Neuronal stem cell (in vitro differentiated cells): ENCODE results near the gene CDH23.

ENCODE experiments used
- DNase-seq: peaks from one replicate; pipeline ENCODE4 v3.0.0-alpha.2; 2013; ENCODE audit warnings: low spot score
- H2AFZ ChIP-seq: one replicate; pipeline ENCODE4 v1.6.1; 2013; ENCODE audit warnings: mild to moderate bottlenecking, low read length, inconsistent platforms
- H2AK5ac ChIP-seq: 2 replicates; pipeline ENCODE4 v1.6.1; 2013; ENCODE audit warnings: low read depth, mild to moderate bottlenecking, inconsistent platforms, low read length, moderate library complexity, mixed read lengths
- H2BK120ac ChIP-seq: 2 replicates; pipeline ENCODE4 v1.6.1; 2013; ENCODE audit warnings: low read depth, mild to moderate bottlenecking, inconsistent platforms, low read length, moderate library complexity, mixed read lengths
- H2BK12ac ChIP-seq: one replicate; pipeline ENCODE4 v1.6.1; 2013; ENCODE audit warnings: low read length, inconsistent platforms
- H2BK15ac ChIP-seq: 2 replicates; pipeline ENCODE4 v1.6.1; 2013; ENCODE audit warnings: mild to moderate bottlenecking, low read length, inconsistent platforms, mixed read lengths
- H2BK5ac ChIP-seq: one replicate; pipeline ENCODE4 v1.6.1; 2013; ENCODE audit warnings: inconsistent platforms, mild to moderate bottlenecking, low read length, moderate library complexity
- H3K14ac ChIP-seq: one replicate; pipeline ENCODE4 v1.6.1; 2013; ENCODE audit warnings: low read length, inconsistent platforms
- H3K18ac ChIP-seq: 2 replicates; pipeline ENCODE4 v1.6.1; 2013; ENCODE audit warnings: low read length, inconsistent platforms
- H3K23ac ChIP-seq: 2 replicates; pipeline ENCODE4 v1.6.1; 2013; ENCODE audit warnings: low read depth, mild to moderate bottlenecking, mixed read lengths, low read length, inconsistent platforms; ENCODE audit not compliant: poor library complexity
- H3K27ac ChIP-seq: replicated peaks from 3 replicates; pipeline ENCODE4 v1.5.1; 2013; ENCODE audit warnings: low read length, inconsistent platforms
- H3K27me3 ChIP-seq, 3 experiments: 2 replicates each; pipeline ENCODE4 v1.6.1; 2013; ENCODE audit warnings: low read length in 3 of 3, mild to moderate bottlenecking in 2 of 3, inconsistent platforms in 1 of 3, low read depth in 1 of 3, mixed read lengths in 1 of 3, moderate library complexity in 1 of 3; ENCODE audit not compliant: control insufficient read depth in 3 of 3, insufficient read depth in 3 of 3
- H3K36me3 ChIP-seq, 2 donors: replicated peaks in 1 of 2; 2 replicates each; pipeline ENCODE4 v1.6.1; 2013; ENCODE audit warnings: low read length in 2 of 2; ENCODE audit not compliant: control insufficient read depth in 2 of 2, insufficient read depth in 2 of 2
- H3K4ac ChIP-seq: 2 replicates; pipeline ENCODE4 v1.6.1; 2013; ENCODE audit warnings: inconsistent platforms, mild to moderate bottlenecking, low read length, moderate library complexity
- H3K4me1 ChIP-seq, 2 donors: 1 replicate in 1 of 2; 2 replicates in 1 of 2; pipeline ENCODE4 v1.6.1; 2013; ENCODE audit warnings: low read length in 2 of 2, low read depth in 1 of 2; ENCODE audit not compliant: control insufficient read depth in 2 of 2, insufficient read depth in 1 of 2
- H3K4me2 ChIP-seq: one replicate; pipeline ENCODE4 v1.6.1; 2013; ENCODE audit warnings: mild to moderate bottlenecking, low read length, inconsistent platforms; ENCODE audit not compliant: insufficient read depth, poor library complexity, severe bottlenecking
- H3K4me3 ChIP-seq, 2 donors: 2 replicates each; pipeline ENCODE4 v1.5.1; 2013; ENCODE audit warnings: low read length in 2 of 2, mild to moderate bottlenecking in 2 of 2, inconsistent platforms in 1 of 2, moderate library complexity in 1 of 2
- H3K79me1 ChIP-seq: one replicate; pipeline ENCODE4 v1.6.1; 2013; ENCODE audit warnings: low read depth, mild to moderate bottlenecking, inconsistent platforms, low read length, moderate library complexity
- H3K9ac ChIP-seq: one replicate; pipeline ENCODE4 v1.6.1; 2013; ENCODE audit warnings: mild to moderate bottlenecking, low read depth, low read length, inconsistent platforms; ENCODE audit not compliant: poor library complexity
- H3K9me3 ChIP-seq, 2 donors: replicated peaks in 1 of 2; 2 replicates each; pipeline versions ENCODE3 to v1.6.1; 2013; ENCODE audit warnings: low read length in 2 of 2, mild to moderate bottlenecking in 2 of 2, inconsistent platforms in 1 of 2, low read depth in 1 of 2, mixed read lengths in 1 of 2, moderate library complexity in 1 of 2; ENCODE audit not compliant: control insufficient read depth in 2 of 2, insufficient read depth in 1 of 2
- H4K8ac ChIP-seq: one replicate; pipeline ENCODE4 v1.6.1; 2013; ENCODE audit warnings: low read depth, mild to moderate bottlenecking, inconsistent platforms, low read length, moderate library complexity
- H4K91ac ChIP-seq: one replicate; pipeline ENCODE4 v1.6.1; 2013; ENCODE audit warnings: low read length, low read depth, mild to moderate bottlenecking, inconsistent platforms; ENCODE audit not compliant: poor library complexity
- WGBS, 2 donors: extraction: QIAGEN DNeasy Blood & Tissue Kit; methylation state at CpG; one replicate each; pipeline ENCODE4 v1.1.7; 2013; ENCODE audit warnings: missing lambda C conversion rate in 2 of 2, mixed read lengths in 1 of 2; ENCODE audit not compliant: insufficient read length in 2 of 2, insufficient replicate concordance in 1 of 2; ENCODE audit errors: extremely low coverage in 2 of 2; 5-methylcytosine and 5-hydroxymethylcytosine counted together

Gene CDH23

GRCh38 chr10:71537681-71538080, 141.0 kb downstream of the CDH23 start:
- Histone ChIP-seq H2BK120ac (no peak overlapping the region), H3K4ac (no peak overlapping the region), H3K9me3 (peaks cover 0 to 2% of the 10 kb centered on the region in 2 donors), H3K27ac (no peak overlapping the region), H2BK5ac (no peak overlapping the region), H3K36me3 (no peaks in the 10 kb centered on the region), H3K79me1 (no peaks in the 10 kb centered on the region), H3K4me2 (no peak overlapping the region), H4K8ac (no peak overlapping the region), H2BK12ac (no peak overlapping the region), H3K4me1 (peaks cover 0 to 5% of the 10 kb centered on the region in 2 donors), H3K14ac (no peak overlapping the region), H3K27me3 (peaks cover 0 to 20% (median 0%) of the 10 kb centered on the region in 3 experiments), H2BK15ac (no peak overlapping the region), H3K4me3 (no peak overlapping the region), H3K23ac (no peak overlapping the region), H2AFZ (no peak overlapping the region), H4K91ac (no peak overlapping the region), H2AK5ac (no peak overlapping the region), H3K9ac (no peak overlapping the region), H3K18ac (no peak overlapping the region)
- no CpG with 5 or more reads among the region's 7 CpGs for WGBS, 2 donors
- DNase-seq = no peak

- Histone ChIP-seq H3K9ac (no peak overlapping the region), H4K8ac (no peak overlapping the region), H4K91ac (no peak overlapping the region), H3K9me3 (peaks cover 0 to 2% of the 10 kb centered on the region in 2 donors), H3K4me1 (peaks cover 0 to 4% of the 10 kb centered on the region in 2 donors), H3K4me2 (no peak overlapping the region), H3K4me3 (no peak overlapping the region), H3K14ac (no peak overlapping the region), H2BK5ac (no peak overlapping the region), H3K4ac (no peak overlapping the region), H2BK15ac (no peak overlapping the region), H2BK120ac (no peak overlapping the region), H2AFZ (no peak overlapping the region), H3K18ac (no peak overlapping the region), H3K36me3 (no peaks in the 10 kb centered on the region), H3K79me1 (no peaks in the 10 kb centered on the region), H3K27me3 (peaks cover 0 to 25% (median 0%) of the 10 kb centered on the region in 3 experiments), H2BK12ac (no peak overlapping the region), H2AK5ac (no peak overlapping the region), H3K27ac (no peak overlapping the region), H3K23ac (no peak overlapping the region)
- DNase-seq = no peak
- whole genome bisulfite sequencing, 2 donors = no CpG with 5 or more reads among the region's 9 CpGs
Observed at GRCh38 chr10:71538608-71539260, 142.0 kb downstream of the CDH23 start.

GRCh38 chr10:71539442-71540118, 142.9 kb downstream of the CDH23 start:
- H3K4ac ChIP-seq = no peak overlapping the region
- H3K9me3 ChIP-seq = peaks cover 0 to 2% of the 10 kb centered on the region in 2 donors
- H2BK5ac ChIP-seq = no peak overlapping the region
- H2AFZ ChIP-seq = no peak overlapping the region
- no peak overlapping the region for H3K4me2 ChIP-seq
- WGBS, 2 donors = no CpG with 5 or more reads among the region's 3 CpGs
- H3K23ac ChIP-seq = no peak overlapping the region
- H4K8ac ChIP-seq = peak overlapping the region; percentile 17
- H4K91ac ChIP-seq = peak overlapping the region; percentile 83
- peaks cover 0 to 8% of the 10 kb centered on the region in 2 donors for H3K4me1 ChIP-seq
- H2AK5ac ChIP-seq = peak overlapping the region; percentile 50
- no peak for DNase-seq
- H3K4me3 ChIP-seq = no peak overlapping the region
- H3K36me3 ChIP-seq = no peaks in the 10 kb centered on the region
- H3K18ac ChIP-seq = peak overlapping the region; percentile 72
- H2BK12ac ChIP-seq = no peak overlapping the region
- H3K79me1 ChIP-seq = no peaks in the 10 kb centered on the region
- no peak overlapping the region for H2BK15ac ChIP-seq
- H2BK120ac ChIP-seq = no peak overlapping the region
- peaks cover 0 to 28% (median 0%) of the 10 kb centered on the region in 3 experiments for H3K27me3 ChIP-seq
- H3K14ac ChIP-seq = peak overlapping the region; percentile 17
- no peak overlapping the region for H3K9ac ChIP-seq
- no peak overlapping the region for H3K27ac ChIP-seq

GRCh38 chr10:71542478-71542877, 145.8 kb downstream of the CDH23 start:
- no peak overlapping the region for H3K4me3 ChIP-seq
- no peak overlapping the region for H2BK120ac ChIP-seq

More at GRCh38 chr10:71542478-71542877, 145.8 kb downstream of the CDH23 start:
- Histone ChIP-seq H4K8ac (no peak overlapping the region), H3K27ac (no peak overlapping the region), H2AFZ (no peak overlapping the region), H3K9me3 (no peaks in the 10 kb centered on the region), H3K18ac (peak overlapping the region; percentile 48), H3K4me1 (peaks cover 0 to 12% of the 10 kb centered on the region in 2 donors), H3K27me3 (peaks cover 0 to 31% (median 0%) of the 10 kb centered on the region in 3 experiments), H3K4me2 (no peak overlapping the region), H4K91ac (no peak overlapping the region), H3K36me3 (no peaks in the 10 kb centered on the region), H3K4ac (no peak overlapping the region), H3K79me1 (no peaks in the 10 kb centered on the region), H3K23ac (no peak overlapping the region), H2BK12ac (peak overlapping the region; percentile 44), H2BK15ac (peak overlapping the region; percentile 25), H2AK5ac (peak overlapping the region; percentile 54), H2BK5ac (peak overlapping the region; percentile 27), H3K14ac (peak overlapping the region; percentile 12), H3K9ac (peak overlapping the region; percentile 22)
- no CpG with 5 or more reads among the region's 7 CpGs for WGBS, 2 donors
- no peak for DNase-seq
